CD1c-positive myeloid dendritic cell (primary cell): ENCODE data around the gene SPRR2A.
"Not testable (repeated sequence)": the region's sequence is repeated elsewhere in the genome, so short reads cannot be mapped to it uniquely, and the experiment has no call there.

Experiments used
- DNase-seq: peaks from one replicate; pipeline ENCODE4 v3.0.0-alpha.2; 2016; ENCODE audit errors: extremely low spot score

The SPRR2A gene

DNA sequence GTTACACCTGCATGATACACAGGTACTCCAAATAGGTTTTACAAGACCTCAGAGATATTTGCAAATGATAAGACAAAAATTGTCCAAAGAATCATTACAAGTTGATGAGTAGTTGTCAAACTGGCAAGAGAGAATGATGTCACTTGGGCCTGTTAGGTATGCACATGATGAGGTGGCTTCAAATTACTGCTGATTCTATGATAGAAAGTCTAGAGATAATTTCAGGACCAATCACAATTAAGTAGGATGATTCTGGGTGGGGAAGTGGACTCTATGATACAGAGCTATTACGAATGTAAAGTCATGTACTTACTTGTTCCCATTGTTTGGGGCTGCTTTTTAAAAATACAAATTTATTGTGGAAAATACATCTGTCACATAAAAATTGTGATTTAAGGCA lies 31.5 kb downstream of the SPRR2A start:
- no peak for DNase-seq

DNA sequence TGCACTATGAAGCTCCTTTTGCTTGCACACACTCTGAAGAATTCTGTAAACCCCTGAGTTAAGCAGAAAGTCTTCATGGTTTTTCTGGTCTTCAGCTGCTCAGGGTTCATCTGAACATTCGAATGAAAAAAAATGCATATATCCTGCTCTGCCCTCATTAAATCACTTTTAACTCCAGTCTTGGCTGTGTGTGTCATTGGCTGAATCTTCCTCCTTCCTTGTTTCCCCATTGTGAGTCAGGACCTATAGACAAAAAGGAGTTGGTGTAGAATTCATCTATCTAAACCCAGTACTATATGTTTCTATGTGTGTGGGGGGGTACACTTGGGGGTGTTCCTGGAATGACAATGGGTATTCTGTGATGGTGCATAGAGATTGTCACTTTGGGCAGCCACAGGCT lies 32.9 kb downstream of the SPRR2A start:
- no peak for DNase-seq

DNA sequence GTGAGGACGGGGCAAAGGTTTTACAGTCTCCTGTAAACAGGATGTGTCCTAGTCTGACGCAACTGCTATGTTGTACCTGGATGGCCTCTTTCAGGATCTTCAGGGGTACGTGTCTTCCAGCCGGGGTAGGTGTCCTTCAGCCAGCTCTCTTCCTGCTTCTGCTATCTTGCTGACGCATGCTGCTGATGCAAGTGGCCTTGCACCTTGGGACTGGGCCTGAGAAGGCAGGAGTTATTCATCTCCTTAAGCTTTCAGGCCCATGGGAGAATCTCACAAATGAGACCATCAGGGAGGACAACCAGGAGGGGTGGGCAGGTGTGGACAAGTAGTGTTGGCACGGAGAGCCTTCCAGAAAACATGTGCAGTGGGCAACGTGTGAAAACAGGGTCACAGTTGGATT lies 34.2 kb downstream of the SPRR2A start:
- DNase-seq = no peak

DNA sequence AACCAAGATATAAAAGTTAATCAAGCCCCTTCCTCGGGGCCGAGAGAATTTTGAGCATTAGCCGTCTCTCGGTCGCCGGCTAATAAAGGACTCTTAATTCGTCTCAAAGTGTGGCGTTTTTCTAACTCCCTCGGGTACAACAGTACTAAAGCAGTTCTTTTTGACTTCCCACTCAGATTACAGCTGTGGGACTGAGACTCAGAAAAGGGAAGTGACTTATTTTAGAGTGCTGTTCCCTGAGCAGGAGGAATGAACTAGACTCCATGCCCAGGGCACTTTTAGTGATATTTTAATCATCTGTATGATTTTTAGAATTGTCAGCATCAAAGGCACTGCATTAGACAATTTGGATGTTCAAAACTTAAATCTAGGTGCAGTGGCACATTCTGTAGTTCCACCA lies 35.0 kb downstream of the SPRR2A start:
- not testable (repeated sequence) for DNase-seq

DNA sequence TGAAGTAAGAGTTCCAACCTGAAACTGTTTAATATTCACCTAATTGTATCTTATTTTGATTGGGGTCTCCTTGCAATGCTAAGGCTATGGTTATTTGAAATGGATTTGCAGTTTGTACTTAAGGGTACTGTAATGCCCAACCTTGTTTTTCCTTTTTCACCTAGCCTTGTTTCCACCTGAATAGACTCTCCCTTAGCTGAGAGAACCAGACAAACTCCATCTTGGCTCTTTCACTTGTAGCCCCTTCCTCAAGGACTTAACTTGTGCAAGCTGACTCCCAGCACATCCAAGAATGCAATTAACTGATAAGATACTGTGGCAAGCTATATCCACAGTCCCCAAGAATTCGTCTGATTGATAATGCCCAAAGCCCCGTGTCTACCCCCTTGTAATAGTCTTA lies 35.5 kb downstream of the SPRR2A start:
- not testable (repeated sequence) for DNase-seq

DNA sequence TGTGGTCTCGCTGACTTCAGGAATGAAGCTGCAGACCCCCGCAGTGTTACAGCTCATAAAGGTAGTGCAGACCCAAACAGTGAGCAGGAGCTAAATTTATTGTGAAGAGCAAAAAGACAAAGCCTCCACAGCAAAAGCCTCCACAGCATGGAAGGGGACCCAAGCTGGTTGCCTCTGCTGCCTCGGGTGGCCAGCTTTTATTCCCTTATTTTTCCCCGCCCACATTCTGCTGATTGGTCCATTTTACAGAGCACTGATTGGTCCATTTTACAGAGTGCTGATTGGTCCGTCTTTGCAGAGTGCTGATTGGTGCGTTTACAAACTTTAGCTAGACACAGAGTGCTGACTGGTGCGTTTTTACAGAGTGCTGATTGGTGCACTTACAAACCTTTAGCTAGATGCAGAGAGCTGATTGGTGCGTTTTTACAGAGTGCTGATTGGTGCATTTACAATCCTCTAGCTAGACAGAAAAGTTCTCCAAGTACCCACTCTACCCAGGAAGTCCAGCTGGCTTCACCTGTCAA lies 46.0 kb downstream of the SPRR2A start:
- DNase-seq = not testable (repeated sequence)
